GM10266 (cell line): Measurements from ENCODE around the gene ARSB.

Source experiments
- DNase-seq: peaks from one replicate; pipeline ENCODE4 v3.0.0; 2012; ENCODE audit errors: extremely low spot score
- CTCF ChIP-seq: IDR thresholded peaks from 2 replicates; pipeline ENCODE4 v1.5.1; 2012; ENCODE audit warnings: mild to moderate bottlenecking, low read depth; ENCODE audit not compliant: control insufficient read depth, insufficient read depth; ENCODE audit errors: missing control alignments

Gene ARSB

GRCh38 chr5:78778538-78778937 lies 206.6 kb downstream of the ARSB start:
- no peak for TF ChIP-seq CTCF

GRCh38 chr5:78777901-78778300 lies 207.2 kb downstream of the ARSB start:
- no peak for DNase-seq
- no peak for TF ChIP-seq CTCF

More at GRCh38 chr5:78778538-78778937, 206.6 kb downstream of the ARSB start:
- DNase-seq = no peak

GRCh38 chr5:78776637-78777036 lies 208.5 kb downstream of the ARSB start:
- TF ChIP-seq CTCF = no peak
- no peak for DNase-seq

- TF ChIP-seq CTCF = no peak
- DNase-seq = no peak
Measured at GRCh38 chr5:78773655-78774054, 211.5 kb downstream of the ARSB start.

GRCh38 chr5:78771260-78772205 lies 213.6 kb downstream of the ARSB start:
- DNase-seq = no peak
- no peak for TF ChIP-seq CTCF

GRCh38 chr5:78768781-78769380 lies 216.2 kb downstream of the ARSB start:
- no peak for DNase-seq
- no peak for TF ChIP-seq CTCF

- TF ChIP-seq CTCF = no peak
- no peak for DNase-seq
Measured at GRCh38 chr5:78766412-78766762, 218.7 kb downstream of the ARSB start.
